Fibroblast of peridontal ligament (primary cell): ENCODE data around the gene C6.
A peak's percentile ranks its signal among the peaks of the same experiment; 100 is the strongest.
"Not testable (repeated sequence)": the region's sequence is repeated elsewhere in the genome, so short reads cannot be mapped to it uniquely, and the experiment has no call there.

ENCODE experiments used
- DNase-seq: peaks from one replicate; pipeline ENCODE4 v3.0.0-alpha.2; 2010; ENCODE audit errors: extremely low read depth

Gene C6

DNA sequence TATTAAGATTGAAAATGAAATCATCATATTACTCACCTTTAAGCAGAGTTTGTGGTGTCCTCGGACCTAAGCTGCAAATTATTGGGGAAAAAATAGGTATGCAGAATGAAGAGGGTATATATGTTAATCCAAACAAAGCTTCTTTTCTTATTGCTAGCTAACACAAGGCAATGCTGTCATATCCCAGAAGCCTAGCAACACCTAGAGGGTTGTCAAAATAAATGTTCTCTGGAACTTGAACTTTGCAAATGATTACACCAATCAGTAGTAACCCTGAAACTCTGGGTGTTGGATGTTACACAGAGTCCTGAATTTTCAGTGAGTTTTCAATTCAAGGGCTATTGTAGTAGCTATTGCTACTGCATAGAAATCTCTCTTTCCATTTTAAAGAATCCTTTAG is at the start of gene C6:
Gene C6, minus strand, starts transcription at position 193 of the 400 bp plus-strand sequence. CDS start 10,302 bp downstream, outside the sequence.
- no peak for DNase-seq

- no peak for DNase-seq
Measured at GRCh38 chr5:41256400-41256799, 43.1 kb upstream of the C6 start.

DNA sequence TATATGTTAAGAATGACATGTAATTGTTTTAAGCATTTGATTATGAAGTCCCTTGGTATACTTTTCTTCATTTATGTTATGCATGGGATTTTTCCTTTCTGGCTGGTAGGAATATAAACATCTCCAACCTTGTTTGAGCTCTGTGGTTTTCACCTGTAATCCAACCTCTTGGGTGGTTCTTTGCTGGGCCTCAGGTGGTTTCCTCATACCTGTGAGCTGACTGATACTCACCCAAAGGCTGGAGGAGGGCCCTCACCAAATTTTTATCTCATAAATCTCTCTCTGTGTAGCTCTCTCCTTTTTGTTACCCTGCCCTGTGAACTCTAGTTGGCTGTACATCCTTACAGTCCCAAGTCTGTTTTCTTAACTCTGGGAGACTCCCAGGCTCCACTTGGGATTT is 39.8 kb upstream of the C6 start:
- no peak for DNase-seq

DNA sequence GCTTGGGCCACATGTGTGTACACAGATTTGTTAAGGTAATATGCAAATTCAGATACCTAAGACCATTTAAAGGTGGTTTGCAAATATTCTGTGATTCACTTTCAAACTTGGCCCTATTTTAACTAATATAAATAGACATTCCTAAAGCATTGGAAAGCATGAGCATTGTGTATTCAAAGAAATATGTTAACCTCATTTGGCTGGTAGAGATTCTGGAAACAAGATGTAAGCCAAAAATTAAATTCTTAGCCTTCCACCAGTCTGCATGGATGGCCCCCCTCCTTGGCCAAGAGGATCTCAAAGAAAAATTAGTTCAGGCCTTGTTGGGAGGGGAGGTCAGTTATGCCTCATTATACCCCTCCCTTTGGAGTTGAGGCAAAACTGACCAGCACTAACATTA is 38.7 kb upstream of the C6 start:
- peak; percentile 65 for DNase-seq

DNA sequence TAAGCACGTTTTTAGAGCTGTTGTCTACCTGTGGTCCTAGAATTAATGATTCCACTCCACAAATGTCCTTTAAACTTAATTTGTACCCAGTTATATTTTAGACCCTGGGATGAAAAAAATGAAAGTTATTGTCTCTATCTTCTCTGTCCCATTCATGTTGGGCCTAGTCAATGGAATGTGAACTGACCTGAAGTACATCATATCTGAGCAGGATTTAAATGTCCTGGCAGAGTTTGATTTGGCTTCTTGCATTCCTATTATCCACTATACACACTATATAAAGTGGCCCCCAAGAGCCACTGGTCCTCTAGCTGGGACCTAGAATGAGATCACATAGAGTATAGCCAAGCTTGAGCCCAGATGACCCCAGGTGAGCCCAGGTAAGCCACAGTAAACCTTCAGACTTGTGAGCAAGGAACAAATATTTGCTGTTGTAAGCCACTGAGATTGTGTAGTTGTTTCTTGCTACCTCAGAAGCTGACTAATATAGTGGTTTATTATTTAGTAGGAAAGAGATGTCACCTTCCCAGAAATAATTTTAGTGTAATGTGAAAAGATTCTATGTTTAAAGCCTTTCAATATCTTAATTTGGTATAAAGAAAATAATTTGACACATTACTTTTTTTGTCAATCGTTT is 37.1 kb upstream of the C6 start:
- no peak for DNase-seq

- no peak for DNase-seq
Measured at GRCh38 chr5:41247135-41247534, 33.8 kb upstream of the C6 start.

- DNase-seq: peak; percentile 58
Measured at GRCh38 chr5:41246376-41246775, 33.0 kb upstream of the C6 start.

- no peak for DNase-seq
Measured at GRCh38 chr5:41243558-41243957, 30.2 kb upstream of the C6 start.

DNA sequence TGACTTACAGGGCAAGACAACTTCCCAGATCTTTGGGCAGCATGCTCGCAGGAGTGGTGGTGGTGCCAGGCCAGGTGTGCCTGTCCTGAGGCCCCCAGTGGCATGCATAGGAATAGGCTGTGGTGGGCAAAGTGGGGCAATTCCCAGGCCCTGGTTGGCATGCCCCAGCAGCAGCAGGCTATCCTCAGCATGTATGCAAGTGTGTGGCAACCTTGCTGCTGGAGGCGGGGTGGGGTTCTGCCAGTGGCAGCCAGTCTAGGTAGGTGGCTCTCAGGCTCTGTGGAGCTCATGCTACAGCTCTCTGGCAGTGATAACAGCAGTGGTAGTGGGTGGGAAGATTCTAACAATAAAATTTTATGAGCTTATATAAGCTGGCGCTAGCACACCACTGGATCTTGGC is 27.7 kb upstream of the C6 start:
- DNase-seq: no peak

GRCh38 chr5:41240390-41240789 is 27.1 kb upstream of the C6 start:
- no peak for DNase-seq

DNA sequence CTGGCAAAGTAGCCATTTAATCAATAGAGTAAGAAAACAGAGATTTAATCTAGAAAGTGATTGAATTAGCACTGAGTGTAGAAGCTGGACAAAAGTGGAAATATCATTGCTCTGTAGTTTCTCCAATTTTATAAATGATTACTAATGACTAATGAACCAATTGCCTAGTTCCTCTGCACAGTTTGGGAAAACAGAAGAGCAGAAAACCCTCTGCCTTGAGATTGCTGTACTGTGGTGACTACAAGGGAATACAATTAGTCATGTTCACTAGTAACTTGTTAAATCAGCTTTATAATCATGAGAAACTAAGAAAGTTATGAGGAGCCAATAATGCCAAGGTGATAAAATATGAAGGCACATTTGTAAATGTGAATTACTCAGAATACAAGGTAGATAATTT is 21.1 kb upstream of the C6 start:
- no peak for DNase-seq

DNA sequence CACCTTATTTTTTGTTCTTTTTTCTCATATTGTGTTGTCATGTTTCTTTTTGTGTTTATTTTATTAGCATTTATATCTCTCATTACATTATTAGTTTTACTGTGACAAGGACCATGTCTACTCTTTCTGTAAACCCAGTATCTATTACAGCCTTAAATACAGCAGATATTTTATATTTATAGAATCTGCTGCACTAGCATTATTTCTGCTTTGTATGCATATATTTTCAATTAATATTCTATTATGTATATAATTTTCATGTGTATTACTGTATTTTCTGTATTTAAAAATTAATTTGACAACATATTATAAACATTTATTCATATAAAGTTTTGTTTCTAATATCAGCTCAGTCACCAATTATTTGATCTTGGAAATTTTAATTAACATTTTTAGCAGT is 19.5 kb upstream of the C6 start:
- no peak for DNase-seq

DNA sequence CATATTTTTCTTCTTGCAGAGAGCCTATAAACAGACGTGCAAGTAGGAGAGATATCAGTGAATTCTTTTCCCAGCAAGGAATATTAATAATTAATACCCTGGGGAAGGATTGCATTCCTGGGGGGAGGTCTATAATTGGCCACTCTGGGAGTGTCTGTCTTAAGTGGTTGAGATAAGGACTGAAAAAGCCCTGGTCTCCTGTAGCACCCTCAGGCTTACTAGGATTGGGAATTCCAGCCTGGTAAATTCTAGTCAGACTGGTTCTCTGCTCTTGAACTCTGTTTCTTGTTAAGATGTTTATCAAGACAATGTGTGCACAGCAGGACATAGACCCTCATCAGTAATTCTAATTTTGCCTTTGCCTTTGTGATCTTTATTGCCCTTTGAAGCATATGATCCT is 16.9 kb upstream of the C6 start:
- not testable (repeated sequence) for DNase-seq

DNA sequence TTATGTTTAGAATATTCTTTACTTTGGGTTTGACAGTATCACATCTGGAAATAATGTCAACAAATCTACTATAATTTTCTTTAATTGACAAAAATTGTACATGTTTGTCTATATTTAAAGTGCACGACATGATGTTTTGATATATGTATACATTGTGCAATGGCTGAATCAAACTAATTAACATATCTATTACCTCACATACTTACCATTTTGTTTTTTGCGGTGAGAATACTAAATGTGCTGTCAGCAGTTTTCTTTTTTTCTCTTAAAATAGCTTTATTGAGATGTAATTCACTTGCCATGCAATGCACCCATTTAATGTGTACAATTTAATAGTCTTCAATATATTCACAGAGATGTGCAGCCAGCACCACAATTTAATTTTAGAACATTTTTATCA is 10.6 kb upstream of the C6 start:
- no peak for DNase-seq

DNA sequence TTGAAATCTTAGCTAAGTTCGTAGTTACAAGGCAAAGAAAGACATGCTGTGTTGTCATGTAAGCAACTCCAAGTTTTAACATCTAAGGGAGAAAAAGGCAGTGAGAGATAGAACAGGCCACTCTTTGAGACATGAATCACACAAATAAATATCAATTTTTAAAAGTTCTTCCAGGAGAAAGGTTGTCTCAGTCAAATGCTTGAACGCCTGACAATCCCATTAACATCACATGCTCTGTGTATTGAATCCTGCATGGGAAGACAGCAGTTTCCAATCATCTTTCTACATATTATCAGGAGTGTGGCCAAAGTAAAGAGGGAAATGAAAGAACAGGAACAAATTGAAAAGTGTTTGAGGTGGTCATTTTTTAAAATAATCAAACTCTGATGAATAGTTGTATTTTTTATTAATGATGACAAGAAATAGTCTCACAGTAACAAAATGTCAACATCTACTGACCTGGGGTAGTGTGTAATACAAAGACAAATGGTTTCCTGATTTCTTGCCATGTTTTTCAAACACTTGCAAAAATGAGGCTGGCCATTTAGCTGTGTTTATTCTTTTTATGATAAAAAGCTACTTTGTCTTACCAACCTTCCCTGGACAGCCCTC is 6.4 kb upstream of the C6 start:
- DNase-seq: peak; percentile 10

GRCh38 chr5:41218929-41219657 is 5.8 kb upstream of the C6 start:
- DNase-seq: no peak

DNA sequence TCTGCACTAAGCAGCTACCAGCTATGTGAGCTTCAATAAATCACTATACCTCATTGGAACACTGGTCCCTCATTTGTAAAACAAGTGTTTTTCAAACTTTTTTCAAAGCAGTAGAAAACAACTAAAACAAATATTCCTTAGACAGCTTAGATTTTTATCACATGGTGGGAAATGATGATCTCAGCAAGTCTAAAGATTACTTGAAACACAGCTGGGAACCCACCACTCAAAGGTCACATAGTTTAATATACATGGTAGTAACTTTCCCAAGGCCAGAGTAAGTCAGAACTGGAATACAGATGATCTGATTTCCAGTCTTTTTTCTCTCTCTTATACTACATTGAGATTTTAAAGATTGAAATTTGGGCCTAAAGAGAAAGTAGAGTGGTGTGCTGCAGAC is 850 bp upstream of the C6 start:
- no peak for DNase-seq

DNA sequence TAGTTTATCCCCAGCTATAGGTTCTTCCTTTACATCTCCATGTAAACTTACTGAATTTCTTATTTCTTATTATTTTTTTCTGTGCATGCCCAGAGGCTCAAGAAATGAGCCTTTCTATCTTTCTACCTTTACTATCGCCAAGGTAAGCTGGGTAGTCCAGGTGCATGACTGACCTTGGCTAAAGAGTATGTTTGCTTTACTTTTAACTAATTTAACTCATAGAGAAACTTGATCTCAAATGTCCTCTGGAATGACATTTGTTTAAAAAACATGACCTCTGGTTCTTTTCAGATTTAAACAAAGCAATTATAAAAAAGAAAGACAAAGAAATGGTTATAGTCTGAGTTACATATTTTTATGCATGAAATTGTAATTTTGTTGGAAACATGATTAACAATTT is 397 bp downstream of the C6 start:
- no peak for DNase-seq

DNA sequence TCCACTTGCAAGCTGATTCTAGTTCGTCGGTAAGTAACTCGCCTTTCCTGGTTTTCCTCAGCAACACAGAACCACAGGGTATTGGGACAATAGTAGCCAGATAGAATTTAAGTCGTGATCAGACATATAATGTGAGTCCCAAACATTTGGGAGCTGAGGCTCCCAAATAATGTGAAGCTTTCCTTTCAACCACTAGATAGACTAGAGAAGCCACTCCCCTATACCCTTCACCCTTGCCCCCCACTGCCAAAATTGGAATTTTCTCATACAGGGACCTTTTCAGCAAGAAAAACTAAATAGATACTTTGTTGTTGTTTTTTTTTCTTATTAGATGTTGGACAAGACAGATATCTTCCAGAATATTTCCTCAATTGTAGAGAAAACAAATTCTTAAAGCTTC is 1.9 kb downstream of the C6 start:
- no peak for DNase-seq

DNA sequence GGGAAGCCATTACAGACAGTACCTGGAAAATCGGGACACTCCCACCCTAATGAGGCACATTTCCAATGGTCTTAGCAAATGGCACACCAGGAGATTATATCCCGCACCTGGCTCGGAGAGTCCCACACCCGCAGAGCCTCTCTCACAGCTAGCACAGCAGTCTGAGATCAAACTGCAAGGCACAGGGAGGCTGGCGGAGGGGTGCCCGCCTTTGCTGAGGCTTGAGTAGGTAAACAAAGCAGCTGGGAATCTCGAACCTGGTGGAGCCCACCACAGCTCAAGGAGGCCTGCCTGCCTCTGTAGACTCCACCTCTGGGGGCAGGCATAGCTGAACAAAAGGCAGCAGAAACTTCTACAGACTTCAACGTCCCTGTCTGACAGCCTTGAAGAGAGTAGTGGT is 7.9 kb downstream of the C6 start:
- not testable (repeated sequence) for DNase-seq

DNA sequence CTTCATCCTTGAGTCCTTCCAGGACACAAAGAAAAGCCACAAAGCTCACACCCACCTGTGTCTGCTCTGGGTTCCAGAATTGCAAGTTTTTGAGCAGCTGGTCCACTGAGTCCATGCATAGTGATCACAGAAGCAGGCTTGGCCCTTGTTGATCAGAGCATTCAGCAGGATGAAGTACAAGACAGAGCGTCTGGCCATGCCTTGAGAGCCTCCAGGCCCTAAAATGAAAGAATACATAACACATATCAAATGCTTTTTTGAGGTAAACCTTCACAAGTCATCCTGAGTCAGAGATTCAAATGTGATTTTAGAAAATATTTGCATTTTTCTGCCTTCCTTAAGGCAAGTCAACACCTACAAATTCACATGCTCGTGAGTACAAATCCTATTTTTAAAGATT is 10.3 kb downstream of the C6 start:
- DNase-seq: no peak

- no peak for DNase-seq
Measured at GRCh38 chr5:41201082-41201772, 12.1 kb downstream of the C6 start.

DNA sequence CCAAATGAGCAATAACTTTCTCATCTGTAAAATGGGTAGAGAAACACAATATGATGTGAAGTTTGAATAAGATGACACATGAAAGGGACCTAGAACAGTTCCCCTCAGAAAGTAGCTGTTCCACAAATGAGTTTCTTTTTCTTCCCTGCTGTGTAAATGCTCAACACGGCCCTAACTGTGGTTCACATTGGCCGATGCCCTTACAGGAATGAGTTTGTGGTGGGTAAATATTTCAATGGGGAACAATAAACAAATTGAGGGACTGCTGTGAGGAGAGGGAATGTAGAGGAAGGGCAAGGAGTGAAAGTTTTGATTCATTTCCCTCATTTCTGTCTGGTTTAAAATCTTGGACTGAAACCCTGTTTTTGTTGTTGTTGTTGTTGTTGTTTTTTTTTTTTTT is 12.8 kb downstream of the C6 start:
- no peak for DNase-seq
